ENCODE measurements around the gene ERC1. TPM values are rescaled to one million over a fixed set of nuclear protein-coding genes. Genes with fewer than 3 reads are reported as not detected.

The ERC1 gene
- polyA plus RNA-seq, 1 donor from 2014 or later: 7.1 TPM

DNA sequence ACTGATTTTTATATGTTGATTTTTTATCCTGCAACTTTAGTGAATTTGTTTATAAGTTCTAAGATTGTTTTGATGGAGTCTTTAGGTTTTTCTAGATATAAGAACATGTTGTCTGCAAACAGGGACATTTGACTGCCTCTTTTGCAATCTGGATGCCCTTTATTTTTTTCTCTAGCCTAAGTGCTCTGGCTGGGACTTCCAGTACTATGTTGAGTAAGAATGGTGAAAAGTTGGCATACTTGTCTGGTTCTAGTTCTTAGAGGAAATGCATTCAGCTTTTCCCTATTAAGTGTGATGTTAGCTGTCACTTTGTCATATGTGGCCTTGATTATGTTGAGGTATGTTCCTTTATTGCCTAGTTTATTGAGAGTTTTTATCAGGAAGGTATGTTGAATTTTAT lies 68.1 kb downstream of the ERC1 start:
- H2AFZ ChIP-seq (ENCODE audit: low read depth, low read length): no peak overlapping the region
- H3F3A ChIP-seq (ENCODE audit: insufficient read depth, low read length, poor library complexity, severe bottlenecking): no peaks in the 10 kb centered on the region
- no peak overlapping the region for H3K9ac ChIP-seq (ENCODE audit: low read length)
- H3K9me2 ChIP-seq (ENCODE audit: insufficient read depth, low read length): no peaks in the 10 kb centered on the region
- peaks cover 13% of the 10 kb centered on the region for H3K79me2 ChIP-seq (replicated peaks; ENCODE audit: insufficient read depth, low read length)
- H3K9me3 ChIP-seq (ENCODE audit: low read length): peaks cover 5% of the 10 kb centered on the region
- H4K20me1 ChIP-seq (ENCODE audit: insufficient read depth): no peaks in the 10 kb centered on the region
- no peaks in the 10 kb centered on the region for H3K36me3 ChIP-seq (ENCODE audit: insufficient read depth, low read length)
- TF ChIP-seq, protein P1, sequence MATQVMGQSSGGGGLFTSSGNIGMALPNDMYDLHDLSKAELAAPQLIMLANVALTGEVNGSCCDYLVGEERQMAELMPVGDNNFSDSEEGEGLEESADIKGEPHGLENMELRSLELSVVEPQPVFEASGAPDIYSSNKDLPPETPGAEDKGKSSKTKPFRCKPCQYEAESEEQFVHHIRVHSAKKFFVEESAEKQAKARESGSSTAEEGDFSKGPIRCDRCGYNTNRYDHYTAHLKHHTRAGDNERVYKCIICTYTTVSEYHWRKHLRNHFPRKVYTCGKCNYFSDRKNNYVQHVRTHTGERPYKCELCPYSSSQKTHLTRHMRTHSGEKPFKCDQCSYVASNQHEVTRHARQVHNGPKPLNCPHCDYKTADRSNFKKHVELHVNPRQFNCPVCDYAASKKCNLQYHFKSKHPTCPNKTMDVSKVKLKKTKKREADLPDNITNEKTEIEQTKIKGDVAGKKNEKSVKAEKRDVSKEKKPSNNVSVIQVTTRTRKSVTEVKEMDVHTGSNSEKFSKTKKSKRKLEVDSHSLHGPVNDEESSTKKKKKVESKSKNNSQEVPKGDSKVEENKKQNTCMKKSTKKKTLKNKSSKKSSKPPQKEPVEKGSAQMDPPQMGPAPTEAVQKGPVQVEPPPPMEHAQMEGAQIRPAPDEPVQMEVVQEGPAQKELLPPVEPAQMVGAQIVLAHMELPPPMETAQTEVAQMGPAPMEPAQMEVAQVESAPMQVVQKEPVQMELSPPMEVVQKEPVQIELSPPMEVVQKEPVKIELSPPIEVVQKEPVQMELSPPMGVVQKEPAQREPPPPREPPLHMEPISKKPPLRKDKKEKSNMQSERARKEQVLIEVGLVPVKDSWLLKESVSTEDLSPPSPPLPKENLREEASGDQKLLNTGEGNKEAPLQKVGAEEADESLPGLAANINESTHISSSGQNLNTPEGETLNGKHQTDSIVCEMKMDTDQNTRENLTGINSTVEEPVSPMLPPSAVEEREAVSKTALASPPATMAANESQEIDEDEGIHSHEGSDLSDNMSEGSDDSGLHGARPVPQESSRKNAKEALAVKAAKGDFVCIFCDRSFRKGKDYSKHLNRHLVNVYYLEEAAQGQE (IDR thresholded peaks at IDR 0.05; ENCODE audit: borderline replicate concordance): no peak
- no peak for TF ChIP-seq SMC3 (conservative IDR thresholded peaks at IDR 0.05; ENCODE audit: poor library complexity)
- TF ChIP-seq EZH2 (IDR thresholded peaks at IDR 0.05; ENCODE audit: borderline replicate concordance, insufficient read depth, low read length, poor library complexity, severe bottlenecking): no peak
- no peak for TF ChIP-seq POLR2AphosphoS5 (IDR thresholded peaks at IDR 0.05)
- TF ChIP-seq MXI1 (conservative IDR thresholded peaks at IDR 0.05; ENCODE audit: poor library complexity, severe bottlenecking): no peak
- no peak overlapping the region for H3K27ac ChIP-seq (ENCODE audit: low read length)
- H3K4me2 ChIP-seq (ENCODE audit: low read length): no peak overlapping the region
- no peak overlapping the region for H3K4me3 ChIP-seq (ENCODE audit: low read length)
- no peaks in the 10 kb centered on the region for H3K27me3 ChIP-seq (ENCODE audit: insufficient read depth, low read depth, low read length)

DNA sequence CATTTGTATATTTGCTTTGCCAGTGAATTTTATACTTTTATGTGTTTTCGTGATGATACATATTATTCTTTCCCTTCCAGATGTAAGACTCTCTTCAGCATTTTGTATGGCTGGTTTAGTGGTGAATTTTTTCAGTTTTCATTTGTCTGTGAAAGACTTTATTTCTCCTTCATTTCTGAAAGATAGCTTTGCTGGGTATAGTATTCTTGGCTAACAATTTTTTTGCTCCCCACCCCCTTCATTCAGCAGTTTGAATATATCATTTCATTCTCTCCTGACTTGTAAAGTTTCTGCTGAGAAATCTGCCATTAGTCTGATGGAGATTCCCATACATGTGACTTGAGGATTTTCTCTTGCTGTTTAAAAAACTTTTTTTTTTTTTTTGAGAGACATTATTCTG lies 72.8 kb downstream of the ERC1 start:
- H3K36me3 ChIP-seq (ENCODE audit: insufficient read depth, low read length): no peaks in the 10 kb centered on the region

More for the DNA sequence above, 72.8 kb downstream of the ERC1 start:
- Histone ChIP-seq H2AFZ (ENCODE audit: low read depth, low read length) (no peak overlapping the region), H3K27ac (ENCODE audit: low read length) (no peak overlapping the region), H3K9me2 (ENCODE audit: insufficient read depth, low read length) (no peaks in the 10 kb centered on the region), H3K4me2 (ENCODE audit: low read length) (no peak overlapping the region), H3F3A (ENCODE audit: insufficient read depth, low read length, poor library complexity, severe bottlenecking) (no peaks in the 10 kb centered on the region), H3K9ac (ENCODE audit: low read length) (no peak overlapping the region), H3K79me2 (replicated peaks; ENCODE audit: insufficient read depth, low read length) (peaks cover 12% of the 10 kb centered on the region), H3K4me3 (ENCODE audit: low read length) (no peak overlapping the region), H3K9me3 (ENCODE audit: low read length) (peaks cover 1% of the 10 kb centered on the region), H3K27me3 (ENCODE audit: insufficient read depth, low read depth, low read length) (no peaks in the 10 kb centered on the region), H4K20me1 (ENCODE audit: insufficient read depth) (no peaks in the 10 kb centered on the region)
- TF ChIP-seq, protein P2, sequence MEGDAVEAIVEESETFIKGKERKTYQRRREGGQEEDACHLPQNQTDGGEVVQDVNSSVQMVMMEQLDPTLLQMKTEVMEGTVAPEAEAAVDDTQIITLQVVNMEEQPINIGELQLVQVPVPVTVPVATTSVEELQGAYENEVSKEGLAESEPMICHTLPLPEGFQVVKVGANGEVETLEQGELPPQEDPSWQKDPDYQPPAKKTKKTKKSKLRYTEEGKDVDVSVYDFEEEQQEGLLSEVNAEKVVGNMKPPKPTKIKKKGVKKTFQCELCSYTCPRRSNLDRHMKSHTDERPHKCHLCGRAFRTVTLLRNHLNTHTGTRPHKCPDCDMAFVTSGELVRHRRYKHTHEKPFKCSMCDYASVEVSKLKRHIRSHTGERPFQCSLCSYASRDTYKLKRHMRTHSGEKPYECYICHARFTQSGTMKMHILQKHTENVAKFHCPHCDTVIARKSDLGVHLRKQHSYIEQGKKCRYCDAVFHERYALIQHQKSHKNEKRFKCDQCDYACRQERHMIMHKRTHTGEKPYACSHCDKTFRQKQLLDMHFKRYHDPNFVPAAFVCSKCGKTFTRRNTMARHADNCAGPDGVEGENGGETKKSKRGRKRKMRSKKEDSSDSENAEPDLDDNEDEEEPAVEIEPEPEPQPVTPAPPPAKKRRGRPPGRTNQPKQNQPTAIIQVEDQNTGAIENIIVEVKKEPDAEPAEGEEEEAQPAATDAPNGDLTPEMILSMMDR (IDR thresholded peaks at IDR 0.05; ENCODE audit: poor library complexity, severe bottlenecking): no peak
- TF ChIP-seq EP300 (conservative IDR thresholded peaks at IDR 0.05; ENCODE audit: poor library complexity, severe bottlenecking) (no peak), EZH2 (IDR thresholded peaks at IDR 0.05; ENCODE audit: borderline replicate concordance, insufficient read depth, low read length, poor library complexity, severe bottlenecking) (no peak), POLR2AphosphoS5 (IDR thresholded peaks at IDR 0.05) (no peak), TAF1 (IDR thresholded peaks at IDR 0.05; ENCODE audit: low read depth) (no peak), MXI1 (conservative IDR thresholded peaks at IDR 0.05; ENCODE audit: poor library complexity, severe bottlenecking) (no peak), SMC3 (conservative IDR thresholded peaks at IDR 0.05; ENCODE audit: poor library complexity) (no peak), RAD21 (conservative IDR thresholded peaks at IDR 0.05) (no peak)
- TF ChIP-seq, protein P1 (IDR thresholded peaks at IDR 0.05; ENCODE audit: borderline replicate concordance): no peak

All from neural cell (in vitro differentiated cells).